OCI-LY7 (cell line): ENCODE measurements around the gene YPEL3. TPM values are rescaled to one million over a fixed set of nuclear protein-coding genes. Genes with fewer than 3 reads are reported as not detected.
A peak's percentile ranks its signal among the peaks of the same experiment; 100 is the strongest.

ENCODE experiments used
- BruUV-seq: library from RNA; stranded (reverse); fragments of 400-500 nt; replicated peaks from 2 replicates; lab custom pipeline; 2021; lab: Mats Ljungman, UMichigan
- CTCF ChIA-PET: fragments of 300-600 bp; sonication (Branson Sonifier 250); formaldehyde crosslinking; loops from one replicate; lab custom pipeline; 2022; ENCODE audit warnings: antibody characterized with exemption; ENCODE audit not compliant: unreplicated experiment; lab: Charles Lee
- POLR2A ChIA-PET: fragments of 300-600 bp; sonication (Branson Sonifier 250); formaldehyde crosslinking; loops from one replicate; lab custom pipeline; 2022; ENCODE audit warnings: antibody characterized with exemption; lab: Charles Lee
- DNase-seq: peaks from one replicate; pipeline ENCODE4 v3.0.0-alpha.2; 2015; ENCODE audit warnings: low spot score
- H2AFZ ChIP-seq: fragments of 200-600 bp; sonication (generic), shearing (Covaris generic); 2 replicates; pipeline ENCODE4 v1.6.1; 2014; ENCODE audit warnings: mild to moderate bottlenecking, antibody characterized with exemption, low read length, moderate library complexity
- H3K27ac ChIP-seq: fragments of 200-600 bp; sonication (generic); 2 replicates; pipeline ENCODE4 v1.5.1; 2014; ENCODE audit warnings: mixed run types, low read depth, mild to moderate bottlenecking, moderate library complexity, low read length, inconsistent platforms; ENCODE audit not compliant: poor library complexity, severe bottlenecking
- H3K36me3 ChIP-seq: fragments of 200-600 bp; sonication (generic); 2 replicates; pipeline ENCODE4 v1.6.1; 2014; ENCODE audit warnings: mild to moderate bottlenecking, antibody characterized with exemption, low read length, moderate library complexity, mixed read lengths; ENCODE audit not compliant: insufficient read depth
- H3K4me1 ChIP-seq: fragments of 200-600 bp; sonication (generic); 2 replicates; pipeline ENCODE4 v1.5.1; 2014; ENCODE audit warnings: mild to moderate bottlenecking, low read length; ENCODE audit not compliant: insufficient read depth, poor library complexity, severe bottlenecking
- H3K4me2 ChIP-seq: fragments of 200-600 bp; sonication (generic); 2 replicates; pipeline ENCODE4 v1.6.1; 2014; ENCODE audit warnings: mild to moderate bottlenecking, low read length
- H3K4me3 ChIP-seq: fragments of 200-600 bp; sonication (generic); 2 replicates; pipeline ENCODE4 v1.5.1; 2014; ENCODE audit warnings: mild to moderate bottlenecking, low read depth, low read length; ENCODE audit not compliant: poor library complexity, severe bottlenecking
- H3K79me2 ChIP-seq: fragments of 200-600 bp; sonication (generic); 2 replicates; pipeline ENCODE4 v1.6.1; 2016; ENCODE audit warnings: low read depth, mild to moderate bottlenecking, low read length, moderate library complexity, mixed read lengths; ENCODE audit not compliant: insufficient read depth
- H3K9me2 ChIP-seq: fragments of 200-600 bp; sonication (generic); 2 replicates; pipeline ENCODE4 v1.6.1; 2016; ENCODE audit warnings: mild to moderate bottlenecking, low read length, mixed read lengths; ENCODE audit not compliant: insufficient read depth
- H3K9me3 ChIP-seq: fragments of 200-600 bp; sonication (generic); 2 replicates; pipeline ENCODE4 v1.6.1; 2014; ENCODE audit warnings: mild to moderate bottlenecking, mixed run types, low read length, mixed read lengths
- H4K20me1 ChIP-seq: fragments of 200-600 bp; sonication (generic); 2 replicates; pipeline ENCODE4 v1.6.1; 2014; ENCODE audit warnings: mild to moderate bottlenecking, antibody characterized with exemption, low read length, moderate library complexity, mixed read lengths; ENCODE audit not compliant: insufficient read depth
- CTCF ChIP-seq: fragments of 200-600 bp; sonication (generic); conservative IDR thresholded peaks from 2 replicates; pipeline ENCODE4 v1.5.1; 2014; ENCODE audit warnings: mild to moderate bottlenecking, antibody characterized with exemption, low read length, moderate library complexity, mixed read lengths
- EZH2phosphoT487 ChIP-seq: fragments of 200-600 bp; sonication (generic); IDR thresholded peaks from 2 replicates; pipeline ENCODE4 v1.6.1; 2018; ENCODE audit warnings: low read depth, borderline replicate concordance, mild to moderate bottlenecking, mixed run types, antibody characterized with exemption, low read length, moderate library complexity, mixed read lengths
- intact Hi-C: fragments of 100-400 bp; cut with micrococcal nuclease; formaldehyde crosslinking; loops from one replicate; pipeline ENCODE4 v1.10.0; 2022; ENCODE audit not compliant: unreplicated experiment
- total RNA-seq, 2 experiments: library from RNA; depleted of rRNA in 1 of 2; stranded (reverse); fragments of >200 nt in 1 of 2; shearing (Covaris generic) in 1 of 2; gene quantifications; 2 replicates each; pipeline ENCODE4 v1.2.3, GENCODE V29; 2014 to 2022

YPEL3 gene
- total RNA-seq, 2 experiments from 2014 or later: 17.5 to 34.5 TPM

GRCh38 chr16:30085820-30086219 is 10.2 kb downstream of the YPEL3 start:
- Histone ChIP-seq H3K4me2 (no peak overlapping the region), H3K9me3 (no peaks in the 10 kb centered on the region), H4K20me1 (no peaks in the 10 kb centered on the region), H2AFZ (no peak overlapping the region), H3K4me3 (no peak overlapping the region), H3K4me1 (no peaks in the 10 kb centered on the region), H3K27ac (no peak overlapping the region), H3K36me3 (peaks cover 62% of the 10 kb centered on the region), H3K9me2 (no peaks in the 10 kb centered on the region), H3K79me2 (no peaks in the 10 kb centered on the region)
- no peak for DNase-seq
- ChIA-PET POLR2A (no interaction called here), CTCF (no interaction called here)
- BruUV-seq: no TSS peak
- intact Hi-C loops: no loop called here
- TF ChIP-seq CTCF (no peak), EZH2phosphoT487 (no peak)

- peaks cover 67% of the 10 kb centered on the region for H3K36me3 ChIP-seq
- no peak for TF ChIP-seq EZH2phosphoT487
- TF ChIP-seq CTCF: no peak
- no peaks in the 10 kb centered on the region for H3K4me1 ChIP-seq
- no peak for DNase-seq
- no peak overlapping the region for H3K4me3 ChIP-seq
- CTCF ChIA-PET: no interaction called here
- intact Hi-C loops: no loop called here
- no peaks in the 10 kb centered on the region for H3K9me3 ChIP-seq
- no TSS peak for BruUV-seq
- no peaks in the 10 kb centered on the region for H3K79me2 ChIP-seq
- POLR2A ChIA-PET: no interaction called here
- H3K4me2 ChIP-seq: no peak overlapping the region
- no peaks in the 10 kb centered on the region for H3K9me2 ChIP-seq
- H3K27ac ChIP-seq: no peak overlapping the region
- H4K20me1 ChIP-seq: no peaks in the 10 kb centered on the region
- no peak overlapping the region for H2AFZ ChIP-seq
Measured at GRCh38 chr16:30085247-30085646, 10.8 kb downstream of the YPEL3 start.

- no peak for TF ChIP-seq EZH2phosphoT487
- no peak for TF ChIP-seq CTCF
- Histone ChIP-seq H3K27ac (no peak overlapping the region), H3K4me2 (no peak overlapping the region), H4K20me1 (no peaks in the 10 kb centered on the region), H3K4me1 (no peaks in the 10 kb centered on the region), H3K79me2 (peaks cover 3% of the 10 kb centered on the region; the same call in 1 of the 2 replicates), H3K36me3 (peaks cover 72% of the 10 kb centered on the region), H3K4me3 (no peak overlapping the region), H3K9me2 (no peaks in the 10 kb centered on the region), H2AFZ (no peak overlapping the region), H3K9me3 (no peaks in the 10 kb centered on the region)
- BruUV-seq: TSS peak; percentile 67
- ChIA-PET CTCF (no interaction called here), POLR2A (no interaction called here)
- DNase-seq: no peak
- intact Hi-C loops: no loop called here
Measured at GRCh38 chr16:30084816-30085159, 11.2 kb downstream of the YPEL3 start.
